BE2C (cell line): Measurements from ENCODE around the gene TNF.
A peak's percentile ranks its signal among the peaks of the same experiment; 100 is the strongest.

Source experiments
- DNase-seq: peaks from one replicate; pipeline ENCODE4 v3.0.0-alpha.2; 2020
- H3K27me3 ChIP-seq: fragments of 250-450 bp; sonication (Bioruptor Pico); 2 replicates; pipeline ENCODE4 v1.5.1; 2020; ENCODE audit warnings: mild to moderate bottlenecking
- H3K36me3 ChIP-seq: fragments of 250-450 bp; sonication (Bioruptor Pico); 2 replicates; pipeline ENCODE4 v1.5.1; 2020; ENCODE audit warnings: mild to moderate bottlenecking
- H3K4me1 ChIP-seq: fragments of 250-450 bp; sonication (Bioruptor Pico); 2 replicates; pipeline ENCODE4 v1.5.1; 2020
- H3K4me3 ChIP-seq: 2 replicates; pipeline ENCODE4 v1.5.1; 2011; ENCODE audit warnings: low read depth, low read length
- H3K9me3 ChIP-seq: fragments of 250-450 bp; sonication (Bioruptor Pico); 2 replicates; pipeline ENCODE4 v1.5.1; 2020
- CTCF ChIP-seq: IDR thresholded peaks from 2 replicates; pipeline ENCODE4 v1.5.1; 2012; ENCODE audit warnings: mild to moderate bottlenecking, low read depth, low read length

The TNF gene

GRCh38 chr6:31617010-31617409, 41.6 kb downstream of the TNF start:
- Histone ChIP-seq H3K4me3 (no peak overlapping the region), H3K9me3 (no peaks in the 10 kb centered on the region), H3K36me3 (peaks cover 5% of the 10 kb centered on the region; the same call in 1 of the 2 replicates), H3K27me3 (no peaks in the 10 kb centered on the region), H3K4me1 (no peaks in the 10 kb centered on the region)
- no peak for DNase-seq
- TF ChIP-seq CTCF = no peak

- Histone ChIP-seq H3K4me3 (peak overlapping the region; percentile 70), H3K36me3 (peaks cover 32% of the 10 kb centered on the region), H3K9me3 (no peaks in the 10 kb centered on the region), H3K4me1 (no peaks in the 10 kb centered on the region), H3K27me3 (no peaks in the 10 kb centered on the region)
- no peak for TF ChIP-seq CTCF
- DNase-seq = peak; percentile 97
These were observed 44.6 kb downstream of the TNF start for GRCh38 chr6:31619805-31620585.

- Histone ChIP-seq H3K4me1 (no peaks in the 10 kb centered on the region), H3K9me3 (no peaks in the 10 kb centered on the region), H3K36me3 (peaks cover 39% of the 10 kb centered on the region), H3K27me3 (no peaks in the 10 kb centered on the region), H3K4me3 (peak within 1 kb of the TSS; percentile 85)
- no peak for TF ChIP-seq CTCF
- DNase-seq = peak; percentile 96
These were observed 45.4 kb downstream of the TNF start, which contains the start of gene PRRC2A for GRCh38 chr6:31620586-31621319. Gene PRRC2A (plus strand): TSS chr6:31620715. CDS start chr6:31622790, 2,075 bp downstream.

DNA sequence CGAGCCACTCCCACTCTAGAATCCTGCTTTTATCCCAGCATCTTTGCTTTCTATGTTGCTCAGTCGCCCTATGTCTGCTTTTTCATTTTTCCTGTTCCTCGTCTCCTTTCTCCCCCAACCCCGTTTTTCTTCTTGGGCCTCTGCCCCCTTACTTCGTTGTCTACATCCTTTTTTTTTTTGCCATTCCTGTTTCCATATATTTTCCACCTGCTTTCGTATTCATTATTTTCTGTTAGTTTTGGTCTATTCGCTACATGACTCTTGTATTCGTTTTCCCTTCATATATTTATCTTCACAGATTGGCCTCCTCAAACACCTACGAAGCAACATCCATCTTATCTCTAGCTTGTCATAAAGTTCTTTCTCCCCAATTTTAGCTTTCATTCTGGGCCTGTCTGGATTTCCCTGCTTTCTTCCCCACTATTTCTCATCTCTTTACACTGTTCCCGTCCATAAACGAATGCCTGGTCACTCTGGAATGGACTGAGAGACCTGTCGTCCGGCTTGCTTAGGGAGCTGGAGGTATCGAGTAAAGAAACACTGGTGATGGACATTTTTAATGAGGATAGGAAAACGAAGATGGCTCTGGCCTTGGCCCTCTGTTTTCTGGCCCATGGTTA, 46.1 kb downstream of the TNF start:
- Histone ChIP-seq H3K9me3 (no peaks in the 10 kb centered on the region), H3K27me3 (no peaks in the 10 kb centered on the region), H3K4me3 (peak overlapping the region; percentile 85), H3K4me1 (no peaks in the 10 kb centered on the region), H3K36me3 (peaks cover 46% of the 10 kb centered on the region)
- TF ChIP-seq CTCF = no peak
- no peak for DNase-seq

- Histone ChIP-seq H3K4me1 (no peaks in the 10 kb centered on the region), H3K36me3 (peaks cover 52% of the 10 kb centered on the region), H3K4me3 (peak overlapping the region; percentile 85), H3K27me3 (no peaks in the 10 kb centered on the region), H3K9me3 (no peaks in the 10 kb centered on the region)
- no peak for DNase-seq
- no peak for TF ChIP-seq CTCF
These were observed 46.6 kb downstream of the TNF start for GRCh38 chr6:31621991-31622390.
